GM21360 (cell line): ENCODE data around the gene CPLANE2.
"Not testable (repeated sequence)": the region's sequence is repeated elsewhere in the genome, so short reads cannot be mapped to it uniquely, and the experiment has no call there.

ENCODE experiments used
- ATAC-seq: cut with Tn5 transposase; IDR thresholded peaks from one replicate; pipeline ENCODE4 v1.9.1; 2021; ENCODE audit warnings: mild to moderate bottlenecking, moderate library complexity; ENCODE audit not compliant: unreplicated experiment

The CPLANE2 gene

DNA sequence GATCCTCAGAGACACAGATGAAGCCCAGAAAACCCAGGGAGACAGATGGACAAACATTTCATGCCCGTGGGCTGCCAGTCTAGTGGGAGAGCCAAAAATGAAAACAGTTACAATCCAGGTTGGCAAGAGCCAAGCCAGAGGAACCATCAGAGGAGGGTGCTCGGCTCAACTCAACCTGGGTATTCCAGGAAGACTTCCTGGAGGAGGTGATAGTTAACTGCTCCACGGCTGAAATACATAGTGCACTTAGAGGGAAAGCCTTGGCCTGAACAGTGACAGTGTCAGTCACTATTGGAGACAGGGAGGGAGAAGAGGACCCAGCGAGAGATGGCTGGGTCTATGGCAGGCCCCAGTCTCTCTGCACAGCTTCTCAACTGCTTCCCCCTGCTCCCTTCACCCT is 26.4 kb downstream of the CPLANE2 start:
- no peak for ATAC-seq

DNA sequence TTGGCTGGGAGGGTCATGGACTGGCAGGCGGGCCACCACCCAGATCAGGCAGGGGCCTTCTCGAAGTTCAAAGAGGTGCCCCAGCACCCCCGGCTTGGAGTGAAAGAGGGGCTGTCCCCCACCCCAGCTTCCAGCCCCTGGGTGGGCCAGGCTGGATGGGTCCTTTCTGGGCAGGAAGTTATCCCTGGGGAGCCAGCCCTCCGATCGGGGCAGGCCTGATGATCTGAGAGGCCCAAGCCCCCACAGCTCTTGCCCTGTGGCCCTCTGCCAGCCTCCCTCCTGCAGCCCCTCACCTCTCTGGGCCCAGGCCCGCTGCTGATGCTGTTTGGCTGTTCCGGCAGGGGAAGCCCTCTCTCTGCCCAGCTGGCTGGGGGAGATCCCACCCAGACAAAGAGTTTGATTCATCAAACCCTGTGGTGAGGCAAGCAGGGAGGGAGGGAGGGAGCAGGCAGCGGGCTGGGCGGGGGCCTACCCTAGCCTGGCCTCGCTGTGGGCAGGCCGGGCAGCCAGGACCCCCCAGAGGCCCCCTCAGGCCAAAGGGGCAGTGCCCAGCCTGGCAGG is 27.1 kb downstream of the CPLANE2 start:
- no peak for ATAC-seq

DNA sequence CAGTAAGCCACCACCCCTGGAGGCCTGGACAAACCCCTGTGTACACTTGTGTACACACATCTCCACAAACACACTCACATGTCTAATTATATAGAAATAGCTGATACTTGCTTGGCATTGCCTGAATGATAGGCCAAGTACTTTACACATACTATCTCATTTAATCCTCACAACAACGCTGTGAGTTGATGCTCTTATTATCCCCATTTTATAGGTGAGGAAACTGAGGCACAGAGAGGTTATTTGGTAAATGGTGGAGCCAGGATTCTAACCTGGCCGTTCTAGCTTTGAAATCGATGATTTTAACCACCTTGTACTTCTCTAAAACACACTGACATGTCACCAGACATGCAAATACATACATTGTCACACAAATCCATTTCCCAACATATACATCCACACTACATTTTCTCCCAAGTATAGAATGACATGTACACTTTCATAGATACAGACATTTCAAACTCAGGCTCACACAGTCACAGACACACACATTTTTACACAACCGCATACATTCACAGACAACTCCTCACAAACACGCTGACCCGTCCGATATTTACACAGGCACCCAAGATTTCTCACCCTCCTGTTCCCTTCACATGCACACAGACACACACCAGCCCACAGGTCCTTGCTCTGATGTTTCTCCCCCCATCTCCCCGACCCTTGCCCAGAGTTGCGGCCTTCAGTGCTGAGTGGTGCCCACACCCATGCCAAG is 27.7 kb downstream of the CPLANE2 start:
- no peak for ATAC-seq

DNA sequence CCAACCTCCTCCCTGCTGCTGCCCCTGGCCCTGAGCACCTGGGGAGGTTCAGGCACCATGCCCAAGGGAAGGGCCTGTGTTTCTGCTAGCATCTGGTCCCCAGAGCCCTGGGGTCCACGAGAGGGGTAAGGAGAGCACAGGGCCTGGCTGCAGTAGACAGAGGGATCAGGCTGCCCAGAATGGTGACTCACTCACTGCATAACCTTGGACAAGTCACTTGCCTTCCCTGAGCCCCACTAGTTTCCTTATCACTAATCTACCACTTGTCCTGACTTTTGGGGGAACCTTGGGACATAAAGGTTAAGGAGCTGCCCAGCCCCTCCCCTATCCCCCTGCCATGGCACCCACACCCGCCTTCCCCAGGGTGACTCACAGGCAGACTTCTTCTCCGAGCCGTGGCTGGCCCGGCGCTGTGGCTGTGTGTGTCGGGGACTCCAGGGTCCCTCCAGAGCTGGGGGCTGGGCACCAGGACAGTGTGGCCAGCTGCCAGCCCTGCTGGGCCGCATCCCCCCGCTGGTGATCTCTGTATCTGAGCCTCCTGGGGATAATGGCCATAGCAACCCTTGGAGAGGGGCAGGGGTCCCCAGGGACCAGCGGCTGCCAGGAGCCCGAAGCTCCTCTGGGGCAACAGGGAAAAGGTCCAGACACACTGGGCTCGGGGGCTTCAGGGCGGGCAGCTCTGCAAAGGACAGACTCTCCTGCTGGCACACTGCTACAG is 28.6 kb downstream of the CPLANE2 start:
- ATAC-seq, result no peak

GRCh38 chr1:16207318-16208269 is 29.4 kb downstream of the CPLANE2 start:
- no peak for ATAC-seq

- ATAC-seq, result peak; percentile 66
Observed at GRCh38 chr1:16206547-16207317, 30.3 kb downstream of the CPLANE2 start.

GRCh38 chr1:16205891-16206546 is 31.0 kb downstream of the CPLANE2 start:
- no peak for ATAC-seq

- ATAC-seq, result no peak
Observed at GRCh38 chr1:16205334-16205671, 31.7 kb downstream of the CPLANE2 start.

DNA sequence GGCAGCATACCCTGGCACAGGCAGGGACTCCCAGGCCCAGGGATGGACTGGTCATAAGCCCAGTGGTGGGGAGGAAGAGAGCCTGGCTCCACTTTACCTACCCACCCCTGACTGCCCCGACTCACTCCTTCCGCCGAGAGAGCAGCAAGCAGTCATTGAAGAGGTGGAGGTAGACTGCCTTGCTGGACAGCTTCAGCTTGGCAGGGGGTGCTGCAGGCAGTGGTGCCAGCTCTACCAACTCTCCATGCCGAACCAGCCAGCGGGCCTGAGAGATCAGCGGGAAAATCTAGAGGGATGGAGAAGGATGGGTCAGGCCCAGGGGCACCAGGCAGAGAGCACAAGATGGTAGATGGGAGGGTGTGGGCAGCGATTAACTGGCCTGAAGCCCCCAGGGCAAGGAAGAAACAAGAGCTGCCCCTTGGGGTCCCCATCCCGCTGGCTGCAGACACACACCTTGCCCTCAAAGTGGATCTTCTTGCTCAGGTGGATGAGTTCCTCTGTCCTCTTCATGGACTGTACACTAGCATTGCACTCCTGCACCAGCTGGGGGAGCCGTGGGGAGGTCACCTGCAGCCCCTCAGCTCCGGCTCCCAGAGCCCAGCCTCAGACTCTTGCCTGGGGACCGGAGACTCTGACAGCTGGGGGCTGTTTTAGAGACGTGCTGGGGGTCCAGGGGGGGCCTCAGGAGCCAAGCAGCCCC is 32.2 kb downstream of the CPLANE2 start:
- no peak for ATAC-seq

GRCh38 chr1:16204216-16204615 is 32.8 kb downstream of the CPLANE2 start:
- ATAC-seq, result no peak

- ATAC-seq, result no peak
Observed at GRCh38 chr1:16203550-16203949, 33.4 kb downstream of the CPLANE2 start.

- ATAC-seq, result no peak
Observed at GRCh38 chr1:16202281-16203210, 34.4 kb downstream of the CPLANE2 start.

DNA sequence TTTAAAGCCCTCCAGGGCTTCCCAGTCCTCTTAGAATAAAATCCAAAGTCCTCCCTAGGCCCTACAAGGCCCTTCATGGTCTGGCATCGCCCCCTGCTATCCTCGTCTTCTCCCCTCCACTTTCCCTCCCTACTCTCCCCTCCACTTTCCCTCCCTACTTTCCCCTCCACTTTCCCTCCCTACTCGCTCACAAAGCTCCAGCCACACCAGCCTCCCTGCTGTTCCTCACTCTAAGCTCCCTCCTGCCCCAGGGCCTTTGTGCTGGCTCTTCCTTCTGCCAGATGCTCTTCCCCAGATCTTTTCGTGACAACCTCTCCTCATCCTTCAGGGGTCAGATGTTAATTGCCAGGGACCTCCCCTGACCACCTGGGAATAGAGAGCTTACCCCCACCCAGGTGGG is 37.3 kb downstream of the CPLANE2 start:
- no peak for ATAC-seq

DNA sequence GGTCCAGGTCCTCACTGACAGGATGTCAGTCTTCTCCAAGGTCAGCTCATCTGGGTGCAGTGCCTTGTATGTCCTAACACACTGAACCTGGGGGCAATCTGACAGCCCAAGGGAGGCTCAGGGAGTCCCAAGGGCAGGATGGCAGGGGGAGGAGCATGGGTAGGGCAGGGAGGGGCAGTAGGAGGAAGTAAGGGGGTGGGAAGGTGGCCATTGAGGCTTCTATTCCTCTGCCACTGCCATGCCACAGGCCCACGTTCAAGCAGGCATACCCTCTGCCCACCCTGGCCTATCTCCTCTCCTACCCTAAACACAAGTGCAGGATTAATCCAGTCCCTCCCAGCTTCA is 37.9 kb downstream of the CPLANE2 start:
- ATAC-seq, result no peak

- ATAC-seq, result no peak
Observed at GRCh38 chr1:16198444-16199156, 38.4 kb downstream of the CPLANE2 start.

GRCh38 chr1:16196874-16197273 is 40.1 kb downstream of the CPLANE2 start:
- no peak for ATAC-seq

DNA sequence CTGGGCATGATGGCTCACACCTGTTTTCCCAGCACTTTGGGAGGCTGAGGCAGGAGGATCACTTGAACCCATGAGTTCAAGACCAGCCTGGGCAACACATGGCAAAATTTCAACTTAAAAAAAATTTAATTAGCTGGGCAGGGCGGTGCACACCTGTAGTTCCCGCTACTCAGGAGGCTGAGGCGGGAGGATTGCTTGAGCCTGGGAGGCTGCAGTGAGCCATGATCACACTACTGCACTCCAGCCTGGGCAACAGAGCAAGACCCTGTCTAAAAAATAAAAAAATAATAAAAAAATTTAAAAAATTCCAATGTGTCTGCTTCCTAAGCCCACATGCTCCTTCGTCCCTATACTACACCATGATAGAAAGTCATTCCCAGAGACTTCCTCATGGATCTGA is 40.8 kb downstream of the CPLANE2 start:
- ATAC-seq, result not testable (repeated sequence)

DNA sequence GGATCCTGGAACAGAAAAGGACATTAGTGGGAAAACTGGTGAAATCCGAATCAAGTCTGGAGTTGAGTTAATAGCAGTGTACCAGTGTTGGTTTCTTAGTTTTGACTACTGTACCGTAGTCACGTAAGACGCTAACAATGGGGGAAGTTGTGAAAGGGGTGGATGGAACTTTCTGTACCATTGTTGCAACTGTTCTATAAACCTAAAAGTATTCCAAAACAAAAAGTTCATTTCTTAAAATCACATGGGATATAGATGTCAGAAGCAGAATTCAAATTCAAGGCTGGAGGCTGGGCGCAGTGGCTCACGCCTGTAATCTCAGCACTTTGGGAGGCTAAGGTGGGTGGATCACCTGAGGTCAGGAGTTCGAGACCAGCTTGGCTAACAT is 41.5 kb downstream of the CPLANE2 start:
- ATAC-seq, result no peak
